Measurements from ENCODE around the gene BAMBI.
"Not testable (repeated sequence)": the region's sequence is repeated elsewhere in the genome, so short reads cannot be mapped to it uniquely, and the experiment has no call there.

The BAMBI gene, protein sequence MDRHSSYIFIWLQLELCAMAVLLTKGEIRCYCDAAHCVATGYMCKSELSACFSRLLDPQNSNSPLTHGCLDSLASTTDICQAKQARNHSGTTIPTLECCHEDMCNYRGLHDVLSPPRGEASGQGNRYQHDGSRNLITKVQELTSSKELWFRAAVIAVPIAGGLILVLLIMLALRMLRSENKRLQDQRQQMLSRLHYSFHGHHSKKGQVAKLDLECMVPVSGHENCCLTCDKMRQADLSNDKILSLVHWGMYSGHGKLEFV

DNA sequence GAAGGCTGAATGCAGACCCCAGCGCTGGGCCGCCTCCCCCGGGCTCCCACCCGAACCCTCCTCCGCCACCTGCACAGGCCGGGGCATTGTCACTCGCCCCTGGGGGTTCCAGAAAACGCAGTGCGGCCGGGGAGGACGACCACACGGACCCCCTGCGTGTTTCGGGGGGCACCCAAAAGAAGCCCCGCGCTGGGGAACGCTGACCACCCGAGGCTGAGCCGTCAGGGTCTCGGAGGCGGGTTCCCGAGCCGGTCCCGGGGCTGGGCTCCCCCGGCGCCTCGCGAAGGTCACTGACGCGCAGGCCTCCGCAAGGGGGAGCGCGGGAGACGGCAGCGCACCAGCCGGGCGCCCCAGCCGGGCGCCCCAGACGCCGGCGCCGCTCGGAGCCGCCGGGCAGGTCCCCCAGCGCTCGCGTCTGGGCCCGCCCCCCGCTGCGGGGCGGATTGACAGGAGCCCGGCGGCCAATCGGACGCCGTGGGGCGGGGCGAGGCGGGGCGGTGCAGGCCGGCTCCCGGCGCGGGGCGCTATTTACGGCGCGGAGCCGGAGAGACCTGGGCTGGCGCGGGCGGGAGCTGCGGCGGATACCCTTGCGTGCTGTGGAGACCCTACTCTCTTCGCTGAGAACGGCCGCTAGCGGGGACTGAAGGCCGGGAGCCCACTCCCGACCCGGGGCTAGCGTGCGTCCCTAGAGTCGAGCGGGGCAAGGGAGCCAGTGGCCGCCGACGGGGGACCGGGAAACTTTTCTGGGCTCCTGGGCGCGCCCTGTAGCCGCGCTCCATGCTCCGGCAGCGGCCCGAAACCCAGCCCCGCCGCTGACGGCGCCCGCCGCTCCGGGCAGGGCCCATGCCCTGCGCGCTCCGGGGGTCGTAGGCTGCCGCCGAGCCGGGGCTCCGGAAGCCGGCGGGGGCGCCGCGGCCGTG, at the start of gene BAMBI:
Gene BAMBI (plus strand): TSS at position 554 of the 920 bp plus-strand sequence. CDS start 377 bp downstream, outside the sequence.
- no peak for FAIRE-seq

DNA sequence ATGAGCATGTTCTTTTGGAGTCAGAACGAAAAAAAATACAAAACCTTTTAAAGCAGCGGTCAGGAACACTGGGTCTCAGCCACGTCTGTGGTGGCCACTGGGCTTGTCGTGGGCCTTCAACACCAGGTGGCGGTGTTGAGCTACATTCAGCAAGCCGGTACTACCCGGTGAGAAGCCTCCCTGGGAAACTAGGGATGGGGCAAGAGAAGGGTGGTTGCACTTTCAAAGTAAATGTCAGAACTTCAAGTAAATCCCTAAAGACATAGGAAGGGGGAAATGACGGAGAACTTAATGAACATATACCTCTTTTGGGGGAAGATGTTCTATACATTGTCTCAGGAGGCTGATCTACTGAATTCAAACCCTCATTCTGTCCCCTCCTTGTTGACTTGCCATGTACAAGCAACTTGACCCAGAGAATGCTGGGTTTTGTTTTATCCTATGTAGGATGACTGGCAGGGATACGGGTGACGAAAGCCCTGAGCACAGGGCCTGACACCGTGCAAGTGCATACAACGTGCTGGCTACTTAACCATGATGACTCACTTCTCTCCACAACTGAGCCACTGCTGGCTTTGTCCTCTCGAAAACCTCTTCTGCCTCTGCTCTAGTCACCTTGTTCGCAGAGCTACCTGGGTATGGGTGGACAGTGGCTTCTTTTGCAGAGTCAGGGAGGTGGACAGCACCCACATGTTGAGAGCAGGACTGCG, 49.0 kb upstream of the BAMBI start:
- peak; percentile 69 for FAIRE-seq

DNA sequence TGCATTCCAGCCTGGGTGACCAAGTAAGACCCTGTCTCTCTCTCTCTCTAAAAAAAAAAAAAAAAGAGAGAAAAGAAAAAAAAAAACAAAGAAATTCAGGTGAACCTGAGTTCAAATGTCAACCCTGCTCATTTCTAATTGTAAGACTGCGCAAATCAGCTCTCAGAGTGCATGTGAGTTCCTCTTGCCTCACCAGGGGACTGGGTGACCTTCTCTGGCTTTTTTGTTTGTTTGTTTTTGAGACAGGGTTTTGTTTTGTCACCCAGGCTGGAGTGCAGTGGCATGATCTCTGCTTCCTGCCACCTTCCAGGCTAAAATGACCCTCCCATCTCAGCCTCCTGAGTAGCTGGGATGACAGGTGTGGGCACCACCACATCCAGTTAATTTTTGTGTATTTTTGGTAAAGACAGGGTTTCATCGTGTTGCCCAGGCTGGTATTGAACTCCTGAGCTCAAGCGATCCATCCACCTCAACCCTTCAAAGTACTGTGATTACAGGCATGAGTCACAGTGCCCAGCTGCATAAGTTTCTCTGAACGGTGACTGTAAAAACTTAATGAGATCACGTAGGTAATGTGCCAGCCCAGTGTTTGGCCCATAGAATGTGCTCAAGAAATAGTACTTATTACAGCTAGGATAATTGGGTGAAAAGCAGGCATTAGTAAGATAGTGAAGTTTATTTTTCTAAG, 45.3 kb upstream of the BAMBI start:
- FAIRE-seq = no peak

DNA sequence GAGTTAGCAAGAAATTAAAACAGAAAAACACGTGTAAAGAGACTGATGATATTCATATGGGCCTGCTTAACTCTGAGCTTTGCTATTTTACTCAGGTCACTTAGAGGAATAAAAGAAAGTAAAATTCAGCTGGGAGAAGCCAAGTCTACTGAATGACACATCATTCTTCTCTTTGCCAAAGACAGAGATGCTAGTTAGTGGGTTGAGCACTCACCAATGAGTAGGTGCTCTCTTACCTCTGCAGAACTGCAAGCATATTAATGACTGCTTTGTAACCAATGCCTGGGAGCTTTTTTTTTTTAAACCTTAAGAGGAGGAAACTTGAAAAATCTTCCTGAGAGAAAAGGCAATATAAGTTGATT, 44.8 kb upstream of the BAMBI start:
- FAIRE-seq = no peak

DNA sequence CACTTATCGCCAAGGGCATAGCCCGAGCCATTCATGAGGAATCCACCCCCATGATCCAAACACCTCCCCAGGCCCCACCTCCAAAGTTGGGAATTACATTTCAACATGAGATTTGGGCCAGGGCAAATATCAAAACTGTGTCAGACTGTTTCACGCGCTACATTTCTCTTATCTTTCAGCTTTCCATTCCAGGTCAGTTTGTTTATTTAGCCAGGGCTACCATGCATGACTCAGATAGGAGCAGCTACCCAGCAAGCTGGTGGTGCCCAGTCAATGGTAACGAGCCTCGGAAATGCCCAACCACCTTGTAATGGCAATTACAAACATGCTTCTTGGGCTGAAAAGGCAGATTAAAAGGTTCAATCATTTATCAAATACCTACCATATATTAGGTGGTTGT, 43.6 kb upstream of the BAMBI start:
- no peak for FAIRE-seq

DNA sequence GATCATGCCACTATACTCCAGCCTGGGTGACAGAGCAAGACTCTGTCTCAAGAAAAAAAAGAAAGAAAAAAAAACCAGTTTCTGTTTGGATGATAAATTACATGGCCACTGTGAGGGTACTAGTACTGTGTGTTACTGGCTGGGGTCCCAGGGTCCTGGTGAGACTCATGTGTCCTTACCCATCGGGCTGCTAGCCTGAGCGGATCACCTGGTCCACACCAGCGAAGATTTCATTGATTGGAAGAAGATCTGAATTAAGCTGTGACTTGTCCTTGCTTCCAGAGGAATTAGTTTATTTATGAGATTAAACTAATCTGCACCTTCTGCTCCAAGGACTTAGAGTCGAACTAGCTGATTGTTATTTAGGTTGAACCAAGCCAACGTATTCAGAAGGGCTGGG, 40.0 kb upstream of the BAMBI start:
- FAIRE-seq = no peak

DNA sequence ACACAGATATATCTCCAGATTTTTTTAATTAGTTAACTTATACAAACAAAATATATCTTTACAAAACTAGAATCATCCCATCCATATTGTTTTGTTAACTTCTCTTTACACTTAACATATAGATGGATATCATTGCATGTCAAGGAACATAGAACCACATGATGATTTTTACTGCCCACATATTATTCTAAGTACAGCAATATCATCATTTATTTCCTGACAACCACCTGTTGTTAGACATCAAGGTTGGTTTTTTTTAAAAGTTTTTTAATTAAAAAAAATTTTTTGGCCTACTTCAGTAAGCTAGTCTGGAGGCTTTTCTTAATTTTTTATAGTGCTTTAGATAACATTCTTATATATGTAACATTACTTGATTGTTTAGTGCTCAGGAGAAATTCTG, 38.9 kb upstream of the BAMBI start:
- no peak for FAIRE-seq

DNA sequence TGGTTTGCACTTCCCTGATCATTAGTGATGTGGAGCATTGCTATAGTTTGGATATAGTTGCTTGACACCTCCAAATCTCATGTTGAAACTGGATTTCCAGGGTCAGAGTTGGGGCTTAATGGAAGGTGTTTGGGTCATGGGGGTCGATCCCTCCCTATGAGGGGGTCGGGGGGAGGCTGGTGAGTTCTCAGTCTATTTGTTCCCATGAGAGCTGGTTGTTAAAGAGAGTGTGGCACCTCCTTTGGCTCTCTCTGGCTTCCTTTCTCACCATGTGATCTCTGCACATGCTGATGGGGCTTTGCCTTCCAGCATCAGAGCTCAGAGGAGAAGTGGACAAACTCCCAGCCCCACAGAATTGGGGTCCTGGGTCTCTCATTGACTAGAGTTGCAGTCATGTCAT, 36.8 kb upstream of the BAMBI start:
- no peak for FAIRE-seq

DNA sequence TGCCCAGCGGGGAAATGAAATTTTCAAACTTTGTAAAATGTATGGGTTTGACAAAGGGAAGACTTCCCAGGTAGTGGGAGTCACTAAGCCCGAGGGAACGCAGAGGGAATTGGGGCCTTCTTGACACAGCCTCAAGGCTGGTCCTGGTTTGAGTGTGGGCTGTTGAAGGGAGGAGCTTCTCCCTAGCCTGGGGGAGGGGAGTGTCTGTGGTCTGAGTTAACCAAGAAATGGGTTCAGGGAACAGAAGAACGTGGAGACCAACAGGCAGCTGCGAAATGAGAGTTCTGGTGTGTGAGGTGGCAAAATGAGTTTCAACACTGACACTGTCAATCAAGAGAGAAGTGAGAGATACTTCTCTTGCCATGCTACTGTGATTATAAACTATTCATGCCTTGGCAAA, 32.7 kb upstream of the BAMBI start:
- FAIRE-seq = no peak

DNA sequence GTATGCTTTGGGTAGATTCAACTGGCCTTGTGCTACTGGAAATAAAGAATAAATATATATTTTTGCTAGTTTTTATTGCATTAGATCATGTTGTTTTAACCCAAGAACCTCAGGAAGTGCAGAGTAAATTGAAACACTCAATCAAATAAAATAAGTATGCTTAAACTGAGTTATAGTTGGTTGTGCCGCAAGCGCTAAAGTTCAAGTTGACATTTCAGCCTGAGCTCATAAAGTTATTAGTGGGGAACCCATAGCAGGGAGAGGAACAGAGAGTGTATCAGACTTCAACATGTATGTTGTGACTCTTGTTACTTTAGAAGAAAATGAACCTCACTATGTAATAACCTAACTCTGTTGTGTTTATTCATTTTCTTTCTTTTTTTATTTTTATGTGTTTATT, 25.2 kb upstream of the BAMBI start:
- no peak for FAIRE-seq

DNA sequence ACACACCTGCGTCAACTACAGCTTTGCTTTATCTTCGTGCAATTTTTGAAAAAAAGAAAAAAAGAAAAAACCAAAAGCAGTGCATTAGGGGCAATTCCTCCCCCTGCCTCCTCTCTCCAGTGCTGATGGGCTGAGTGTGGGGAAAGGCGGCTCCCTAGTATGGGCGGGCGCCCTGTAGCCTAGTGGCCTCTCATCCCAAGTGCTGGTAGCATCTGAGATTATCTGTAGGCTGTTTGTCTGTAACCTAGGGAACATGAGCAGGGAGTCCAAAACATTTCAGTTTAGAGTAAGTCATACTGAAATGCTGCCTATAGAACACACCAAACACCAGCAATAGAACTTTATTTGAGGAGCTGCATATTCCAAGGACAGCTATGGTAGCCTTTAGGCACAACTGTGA, 24.6 kb upstream of the BAMBI start:
- FAIRE-seq = no peak

DNA sequence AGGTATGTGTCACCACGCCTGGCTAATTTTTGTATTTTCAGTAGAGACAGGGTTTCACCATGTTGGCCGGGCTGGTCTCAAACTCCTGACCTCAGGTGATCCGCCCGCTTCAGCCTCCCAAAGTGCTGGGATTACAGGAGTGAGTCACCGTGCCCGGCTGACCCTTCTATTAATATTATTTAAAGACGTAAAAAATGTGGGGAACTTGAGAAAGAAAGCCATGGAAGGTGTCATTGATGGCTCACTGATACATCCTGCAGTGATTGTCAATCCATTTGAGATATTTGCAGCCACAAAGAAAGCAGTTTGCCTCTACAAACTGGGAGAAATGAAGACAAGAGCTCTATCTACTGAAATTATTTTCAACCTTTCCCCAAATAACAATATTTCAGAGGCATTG, 18.5 kb upstream of the BAMBI start:
- FAIRE-seq = not testable (repeated sequence)

DNA sequence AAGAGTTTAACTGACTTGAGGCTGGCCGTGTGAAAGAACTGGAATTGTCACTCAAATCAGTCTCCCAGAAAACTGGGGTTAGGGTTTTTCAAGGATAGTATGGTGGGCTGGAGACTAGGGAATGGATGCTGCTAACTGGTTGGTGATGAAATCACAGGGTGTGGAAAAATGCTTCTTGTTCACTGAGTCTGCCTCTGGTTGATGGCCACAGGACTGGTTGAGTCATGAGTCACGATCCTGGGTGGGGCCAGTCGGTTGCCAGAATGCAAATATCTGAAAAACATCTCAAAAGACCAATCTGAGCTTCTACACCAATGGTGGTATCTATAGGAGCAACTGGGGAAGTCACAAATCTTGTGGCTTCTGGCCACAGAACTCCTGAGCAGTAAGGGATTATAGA, 16.3 kb upstream of the BAMBI start:
- no peak for FAIRE-seq

DNA sequence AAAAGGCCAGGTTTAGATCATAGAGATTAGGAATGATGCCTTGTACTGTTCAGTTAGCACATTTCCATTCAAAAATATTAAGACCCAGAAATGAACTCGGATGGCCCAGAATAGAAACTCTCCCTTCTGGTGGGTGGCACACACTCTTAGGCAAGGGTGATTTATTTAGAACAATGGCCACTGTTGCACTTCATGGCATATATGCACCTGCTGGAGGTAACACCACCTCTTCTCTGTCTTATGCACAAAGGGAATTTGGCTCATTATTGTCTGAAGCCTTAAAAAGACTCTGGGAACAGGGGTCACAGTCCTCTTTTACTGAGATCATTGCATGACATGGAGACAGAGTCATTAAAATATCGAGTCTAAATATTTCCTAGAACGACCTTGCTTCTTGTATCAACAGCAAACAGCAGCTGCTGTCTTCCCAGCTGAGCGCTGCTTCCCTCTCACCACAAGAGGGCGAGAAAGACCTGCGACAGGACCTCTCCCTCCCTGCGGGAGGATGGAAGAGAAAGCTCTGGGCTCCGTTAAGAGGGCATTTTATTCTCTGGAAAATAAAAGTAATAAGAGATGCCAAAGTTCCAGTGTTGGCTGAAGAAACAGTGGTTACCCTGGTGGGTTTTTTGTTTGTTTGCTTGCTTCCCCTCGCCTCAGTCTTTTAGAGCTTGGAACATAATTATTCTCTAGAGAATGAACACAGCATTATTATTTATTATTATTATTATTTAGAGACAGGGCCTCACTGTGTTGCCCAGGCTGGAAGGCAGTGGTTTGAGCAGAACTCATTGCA, 13.5 kb upstream of the BAMBI start:
- peak; percentile 89 for FAIRE-seq

DNA sequence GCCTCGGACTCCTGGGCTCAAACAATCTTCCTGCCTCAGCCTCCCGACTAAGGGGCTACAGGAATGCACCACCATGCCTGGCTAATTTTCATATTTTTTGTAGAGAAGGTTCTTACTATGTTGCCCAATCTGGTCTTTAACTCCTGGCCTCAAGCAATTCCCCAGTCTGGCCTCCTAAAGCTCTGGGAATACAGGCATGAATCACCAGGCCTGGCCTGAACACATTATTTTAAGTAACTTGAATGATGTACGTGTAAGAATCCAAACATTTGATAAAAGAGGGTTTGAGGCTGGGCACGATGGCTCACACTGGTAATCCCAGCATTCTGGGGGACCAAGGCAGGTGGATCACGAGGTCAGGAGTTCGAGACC, 13.0 kb upstream of the BAMBI start:
- no peak for FAIRE-seq

DNA sequence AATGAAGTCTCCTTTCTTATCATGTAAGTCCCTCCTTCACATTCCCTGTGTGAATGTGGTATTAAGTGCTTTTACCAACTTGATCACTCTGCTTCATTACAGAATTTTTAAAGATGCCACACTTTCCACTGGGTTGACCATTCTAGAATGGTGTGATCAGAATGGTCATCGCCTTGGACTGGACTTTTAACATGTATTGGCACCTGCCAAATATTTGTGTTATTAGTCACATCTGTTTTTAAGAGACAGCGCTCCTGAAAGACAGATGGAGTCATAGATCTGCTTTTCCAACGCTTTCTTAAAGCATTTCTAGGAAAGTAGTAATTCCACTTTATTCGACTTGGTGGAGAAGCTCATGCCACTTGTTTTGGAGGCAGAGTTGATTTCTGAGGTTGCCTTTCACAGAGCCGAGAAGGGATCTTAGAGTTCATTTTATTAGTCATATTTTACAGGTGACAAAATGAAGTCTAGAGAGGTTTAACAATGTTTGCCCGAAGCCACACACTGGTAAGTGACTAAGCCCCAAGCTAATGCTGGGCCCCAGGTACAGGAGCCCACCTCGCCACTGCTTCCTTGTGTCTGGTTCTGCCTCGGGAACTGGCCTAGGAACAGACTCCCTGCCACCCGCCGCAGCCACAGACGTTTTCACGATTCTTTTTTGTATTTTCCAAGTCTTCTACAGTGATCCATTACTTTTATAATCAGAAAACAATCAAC, 10.4 kb upstream of the BAMBI start:
- FAIRE-seq = no peak

DNA sequence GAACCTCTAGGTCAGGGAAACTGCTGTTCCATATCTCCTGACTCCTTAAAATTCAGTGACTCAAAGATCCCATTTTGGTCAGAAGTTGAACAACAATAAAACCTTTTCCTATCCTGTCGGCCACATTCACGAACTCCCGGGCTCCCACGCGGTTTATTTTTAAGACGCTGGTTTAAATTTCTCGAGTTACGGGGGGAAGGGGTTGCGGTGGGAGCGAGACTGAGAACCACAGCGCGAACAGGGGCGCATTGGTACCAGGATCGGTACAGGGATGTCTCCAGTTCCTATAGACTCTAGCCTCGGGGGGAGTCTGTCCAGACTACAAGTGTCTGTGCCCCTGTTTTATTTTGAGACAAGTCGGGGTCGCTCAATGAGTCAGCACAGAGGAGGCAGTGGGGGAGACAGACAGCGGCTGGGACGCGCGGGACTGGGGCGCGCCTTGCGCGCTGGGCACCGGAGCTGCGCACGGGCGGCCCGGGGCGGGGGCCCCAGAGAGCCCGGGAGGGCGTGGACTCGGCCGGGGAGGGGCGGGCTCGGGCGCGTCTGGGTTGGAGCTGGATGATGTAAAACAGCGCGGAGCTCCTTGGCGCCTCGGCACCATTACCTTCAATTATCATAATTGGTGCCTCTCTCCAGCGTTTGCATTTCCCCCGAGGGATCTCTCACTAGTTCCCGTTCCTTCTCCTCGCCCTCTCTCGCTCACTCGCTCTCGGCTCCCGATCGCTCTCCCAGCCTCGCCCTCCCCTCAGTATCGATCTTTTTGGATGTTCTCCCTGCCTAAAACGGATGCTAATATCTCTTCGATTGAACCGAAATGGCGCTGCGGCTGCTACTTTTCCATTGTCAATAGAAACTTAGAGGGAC, 8.7 kb upstream of the BAMBI start:
- no peak for FAIRE-seq

DNA sequence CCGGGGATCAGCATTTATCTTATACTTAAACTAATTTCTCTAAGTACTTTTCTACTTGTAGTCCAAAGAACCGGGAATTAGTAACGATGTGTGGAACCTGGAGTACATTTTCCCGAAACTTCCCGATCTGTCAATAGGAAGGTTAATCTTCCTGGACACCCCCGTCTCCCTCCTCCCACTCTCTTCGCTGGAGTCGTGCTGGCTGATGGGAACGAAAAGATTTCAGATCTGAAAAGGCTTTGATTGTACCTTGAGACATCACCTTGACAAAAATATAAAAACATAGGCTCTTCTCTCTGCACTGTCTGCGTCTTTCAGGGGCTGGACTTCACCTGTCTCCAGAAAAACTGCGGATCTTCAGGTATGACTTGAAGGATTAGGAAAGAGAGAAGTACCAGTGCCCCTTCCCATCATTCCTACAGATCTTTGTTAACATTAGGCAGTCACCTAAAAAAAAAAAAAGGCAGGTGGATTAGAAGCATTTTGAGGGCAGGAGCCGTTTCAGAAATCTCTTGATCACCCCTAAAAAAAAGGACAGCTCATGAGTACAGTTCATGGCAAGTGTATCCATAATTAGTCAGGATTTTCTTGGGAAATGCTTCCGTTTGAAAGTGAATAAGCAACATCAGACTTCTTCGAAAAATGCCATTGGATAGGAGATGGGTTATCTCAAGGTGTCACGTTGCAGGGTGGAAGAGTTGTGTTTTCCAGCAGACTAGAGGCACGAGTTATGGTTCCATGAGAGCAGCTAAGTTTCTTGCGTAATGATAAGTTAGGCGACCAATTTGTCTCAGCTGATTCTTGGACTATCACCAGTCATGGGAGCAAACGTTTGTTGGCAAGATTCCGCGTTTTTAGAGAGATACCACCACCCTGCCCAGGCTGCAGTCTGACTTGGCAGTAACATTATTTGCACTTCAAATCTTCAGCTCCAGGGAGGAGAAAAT, 7.8 kb upstream of the BAMBI start:
- no peak for FAIRE-seq

DNA sequence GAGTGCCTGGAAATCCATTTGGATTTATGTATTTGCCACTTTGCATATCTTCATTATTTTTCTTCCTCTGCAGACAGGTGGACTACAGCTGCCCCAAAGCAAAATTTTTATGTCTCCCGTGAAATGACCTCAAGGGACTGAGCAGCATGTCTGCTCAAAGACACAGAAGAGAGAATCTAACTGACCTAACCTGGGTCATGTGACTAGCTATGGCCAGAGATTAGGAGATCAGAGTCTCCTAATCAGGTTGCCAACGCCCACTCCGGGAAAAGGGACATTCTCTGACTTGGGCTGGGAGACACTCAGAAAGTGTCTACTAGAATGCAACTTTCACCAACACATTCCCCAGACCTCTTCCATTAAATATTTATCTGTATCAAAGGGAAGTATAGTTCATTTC, 2.5 kb upstream of the BAMBI start:
- FAIRE-seq = no peak
